Kidney tubule cell (primary cell): ENCODE data around the gene PEX16.
"Not testable (repeated sequence)": the region's sequence is repeated elsewhere in the genome, so short reads cannot be mapped to it uniquely, and the experiment has no call there.

Experiments used
- DNase-seq: peaks from one replicate; pipeline ENCODE4 v3.0.0-alpha.2; 2018; ENCODE audit warnings: low spot score

PEX16 gene

GRCh38 chr11:45918331-45918941 lies 759 bp upstream of the PEX16 start:
- peak; percentile 70 for DNase-seq

DNA sequence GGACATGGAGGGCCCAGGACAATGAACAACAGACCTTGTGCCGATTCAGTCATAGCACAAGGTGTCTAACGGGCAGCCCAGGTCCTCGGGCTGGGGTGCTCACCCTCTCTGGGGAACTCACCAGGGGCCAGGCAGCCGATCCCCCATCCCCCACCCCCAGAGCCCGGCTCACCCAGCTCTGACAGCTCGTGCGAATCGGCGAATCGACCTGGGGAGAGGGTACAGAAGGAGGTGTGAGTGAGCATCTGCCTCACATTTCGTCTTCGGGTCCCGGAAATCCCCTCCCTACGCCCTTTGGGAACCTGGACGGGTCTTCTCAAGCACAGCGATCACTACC lies 423 bp downstream of the PEX16 start:
- DNase-seq: peak; percentile 10

DNA sequence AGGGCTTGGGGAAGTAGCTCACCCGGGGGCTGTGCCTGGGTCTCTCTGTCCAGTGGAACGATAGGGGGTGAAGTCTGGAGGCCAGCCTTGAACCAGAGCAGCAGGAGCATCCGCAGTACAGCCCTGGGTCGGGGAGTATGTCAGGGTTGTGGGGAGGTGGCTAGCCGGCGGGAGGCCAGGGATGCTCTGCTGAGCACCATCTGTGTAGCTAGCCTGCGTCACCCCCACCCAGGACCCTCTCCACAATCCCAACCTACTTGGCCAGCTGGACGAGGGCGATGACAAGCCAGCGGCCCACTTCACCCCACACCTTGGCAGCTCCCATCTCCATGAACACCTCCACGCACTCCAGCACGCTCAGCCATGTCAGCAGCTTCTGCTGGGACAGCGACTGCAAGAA lies 2.2 kb downstream of the PEX16 start:
- DNase-seq: no peak

- no peak for DNase-seq
Measured at GRCh38 chr11:45913942-45914635, 3.6 kb downstream of the PEX16 start.

GRCh38 chr11:45913514-45913913 lies 4.2 kb downstream of the PEX16 start:
- no peak for DNase-seq

GRCh38 chr11:45910623-45911022 lies 7.1 kb downstream of the PEX16 start:
- no peak for DNase-seq

GRCh38 chr11:45909594-45910475 lies 7.8 kb downstream of the PEX16 start:
- DNase-seq: no peak

- no peak for DNase-seq
Measured at GRCh38 chr11:45907911-45908370, 9.7 kb downstream of the PEX16 start.

- no peak for DNase-seq
Measured at GRCh38 chr11:45906965-45907611, 10.6 kb downstream of the PEX16 start, which contains the start of gene FREY1. TSS of gene FREY1 (minus strand) at chr11:45907271. CDS start at chr11:45907245, 26 bp downstream.

GRCh38 chr11:45906096-45906682 lies 11.5 kb downstream of the PEX16 start:
- no peak for DNase-seq

DNA sequence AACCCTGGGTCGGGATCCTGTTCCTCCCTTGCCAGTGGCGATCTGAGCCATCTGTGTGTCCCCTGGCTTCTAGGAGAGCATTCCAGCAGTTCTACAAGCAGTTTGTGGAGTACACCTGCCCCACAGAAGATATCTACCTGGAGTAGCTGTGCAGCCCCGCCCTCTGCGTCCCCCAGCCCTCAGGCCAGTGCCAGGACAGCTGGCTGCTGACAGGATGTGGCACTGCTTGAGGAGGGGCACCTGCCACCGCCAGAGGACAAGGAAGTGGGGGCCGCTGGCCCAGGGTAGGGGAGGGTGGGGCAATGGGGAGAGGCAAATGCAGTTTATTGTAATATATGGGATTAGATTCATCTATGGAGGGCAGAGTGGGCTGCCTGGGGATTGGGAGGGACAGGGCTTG lies 12.1 kb downstream of the PEX16 start:
- DNase-seq: not testable (repeated sequence)

DNA sequence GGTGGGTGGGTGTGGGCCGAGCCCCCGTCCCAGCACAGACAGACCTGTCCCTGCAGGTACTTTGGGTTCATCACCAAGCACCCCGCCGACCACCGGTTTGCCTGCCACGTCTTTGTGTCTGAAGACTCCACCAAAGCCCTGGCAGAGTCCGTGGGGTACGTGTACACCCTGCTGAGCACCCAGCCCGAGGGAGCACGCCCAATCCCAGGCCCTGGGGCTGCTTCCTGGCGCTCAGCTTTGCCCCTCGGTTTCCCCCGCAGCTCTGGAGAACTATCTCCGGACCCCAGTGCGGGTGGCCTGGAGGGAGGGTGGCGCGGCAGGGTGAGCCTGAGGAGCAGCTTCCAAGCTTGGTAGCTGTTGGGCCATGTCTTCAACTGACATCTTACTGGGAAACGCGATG lies 12.6 kb downstream of the PEX16 start:
- no peak for DNase-seq

DNA sequence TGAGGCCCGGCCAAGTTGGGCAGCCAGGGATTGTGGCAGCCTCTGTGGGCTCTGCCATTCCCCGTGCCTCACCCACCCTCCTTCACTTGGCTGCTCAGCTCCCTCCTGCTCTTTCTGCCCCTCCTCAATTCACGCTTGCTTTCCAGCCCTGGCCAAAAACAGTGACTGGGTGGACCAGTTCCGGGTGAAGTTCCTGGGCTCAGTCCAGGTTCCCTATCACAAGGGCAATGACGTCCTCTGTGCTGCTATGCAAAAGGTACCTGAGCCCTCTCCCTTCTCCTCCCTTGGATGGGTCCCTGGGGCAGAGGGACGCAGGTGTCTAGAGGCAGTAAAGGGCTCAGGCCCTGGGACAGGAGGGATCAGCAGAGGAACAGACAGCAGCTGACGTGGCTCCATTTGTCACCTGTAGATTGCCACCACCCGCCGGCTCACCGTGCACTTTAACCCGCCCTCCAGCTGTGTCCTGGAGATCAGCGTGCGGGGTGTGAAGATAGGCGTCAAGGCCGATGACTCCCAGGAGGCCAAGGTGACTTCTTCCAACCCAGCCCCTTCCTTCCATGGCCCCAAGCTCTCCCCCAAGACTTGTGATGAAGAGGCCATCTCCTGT lies 13.3 kb downstream of the PEX16 start:
- no peak for DNase-seq

- DNase-seq: no peak
Measured at GRCh38 chr11:45902452-45903380, 15.0 kb downstream of the PEX16 start.

DNA sequence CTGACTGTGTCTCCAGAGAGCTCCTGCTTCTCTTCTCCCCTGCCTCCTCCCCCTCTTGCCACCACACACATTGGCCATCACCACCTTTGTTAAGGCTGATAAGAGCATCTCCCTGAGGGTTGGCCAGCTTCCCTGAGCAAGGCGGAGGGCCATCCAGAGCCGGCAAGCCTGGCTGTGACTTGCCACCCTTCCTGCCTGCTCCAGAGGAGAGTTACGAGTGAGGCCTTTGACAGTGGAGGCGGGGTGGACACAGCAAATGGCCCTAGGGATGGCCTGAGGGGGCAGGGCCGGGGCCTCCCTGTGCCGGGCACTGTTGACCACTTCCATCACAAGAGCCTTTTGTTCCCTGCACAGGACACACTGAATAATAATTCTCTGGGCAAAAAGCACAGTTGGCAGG lies 16.1 kb downstream of the PEX16 start:
- DNase-seq: no peak

DNA sequence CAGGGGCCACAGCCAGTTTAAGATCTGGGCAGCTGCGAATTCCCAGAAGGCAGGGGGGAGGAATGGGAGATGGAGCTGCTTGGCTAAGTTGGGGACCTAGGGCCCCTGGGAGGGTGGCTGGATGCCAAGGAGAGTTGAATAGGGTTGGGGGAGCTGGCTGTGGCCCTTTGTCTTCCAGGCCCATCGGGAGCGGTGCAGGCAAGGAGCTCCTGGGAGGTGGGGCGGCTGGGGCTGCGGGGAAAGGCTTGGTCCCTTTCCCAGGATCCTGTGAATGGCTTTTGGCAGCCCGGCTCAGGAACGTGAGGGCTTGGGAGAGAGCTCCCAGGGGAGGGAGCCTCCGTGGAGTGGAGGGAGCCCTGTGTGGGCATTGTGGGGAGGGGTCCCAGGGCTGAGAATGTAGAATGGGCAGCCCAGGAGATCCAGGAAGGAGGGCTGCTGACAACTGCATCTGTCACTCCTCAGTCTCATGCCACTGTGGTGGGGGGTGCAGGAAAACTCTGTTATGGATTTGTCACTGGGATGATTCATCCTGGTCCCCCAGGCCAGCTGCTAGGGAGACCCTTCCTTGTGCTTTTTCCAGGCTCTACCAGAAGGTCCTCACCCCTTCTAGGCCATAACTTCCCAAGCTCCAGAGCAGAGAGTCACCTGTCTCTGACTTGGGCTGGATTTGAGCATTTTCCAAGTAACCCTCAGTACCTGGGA lies 16.6 kb downstream of the PEX16 start:
- DNase-seq: no peak

GRCh38 chr11:45900175-45900800 lies 17.4 kb downstream of the PEX16 start:
- not testable (repeated sequence) for DNase-seq

- DNase-seq: peak; percentile 89
Measured at GRCh38 chr11:45899448-45900174, 18.1 kb downstream of the PEX16 start.

- no peak for DNase-seq
Measured at GRCh38 chr11:45899086-45899447, 18.6 kb downstream of the PEX16 start.
